Brain microvascular endothelial cell (primary cell): ENCODE data around the gene GZF1.

Experiments used
- DNase-seq: peaks from one replicate; pipeline ENCODE4 v3.0.0-alpha.2; 2020
- H3K27ac ChIP-seq: fragments of 250-450 bp; sonication (Bioruptor Pico); 2 replicates; pipeline ENCODE4 v1.5.1; 2020; ENCODE audit warnings: mild to moderate bottlenecking, moderate library complexity
- H3K27me3 ChIP-seq: fragments of 250-450 bp; sonication (Bioruptor Pico); replicated peaks from 2 replicates; pipeline ENCODE4 v1.5.1; 2020; ENCODE audit warnings: mild to moderate bottlenecking
- H3K36me3 ChIP-seq: fragments of 250-450 bp; sonication (Bioruptor Pico); replicated peaks from 2 replicates; pipeline ENCODE4 v1.5.1; 2020; ENCODE audit warnings: mild to moderate bottlenecking
- H3K4me3 ChIP-seq: 2 replicates; pipeline ENCODE4 v1.5.1; 2011; ENCODE audit warnings: low read depth, mild to moderate bottlenecking, control low read depth, low read length, moderate library complexity
- in situ Hi-C: cut with HindIII; loops from 2 replicates; pipeline ENCODE4 v1.10.0; 2017; ENCODE audit warnings: low sequenced_read_pairs, low pct_ligation_motif_present
- TF ChIP-seq, protein P1 (sequence below): IDR thresholded peaks from 2 replicates; pipeline ENCODE4 v1.5.1; 2011; ENCODE audit warnings: low read depth, mild to moderate bottlenecking, moderate library complexity, low read length, control low read depth, inconsistent platforms; ENCODE audit errors: missing control alignments

Gene GZF1

GRCh38 chr20:23419657-23419994, 57.6 kb downstream of the GZF1 start:
- TF ChIP-seq, protein P1, sequence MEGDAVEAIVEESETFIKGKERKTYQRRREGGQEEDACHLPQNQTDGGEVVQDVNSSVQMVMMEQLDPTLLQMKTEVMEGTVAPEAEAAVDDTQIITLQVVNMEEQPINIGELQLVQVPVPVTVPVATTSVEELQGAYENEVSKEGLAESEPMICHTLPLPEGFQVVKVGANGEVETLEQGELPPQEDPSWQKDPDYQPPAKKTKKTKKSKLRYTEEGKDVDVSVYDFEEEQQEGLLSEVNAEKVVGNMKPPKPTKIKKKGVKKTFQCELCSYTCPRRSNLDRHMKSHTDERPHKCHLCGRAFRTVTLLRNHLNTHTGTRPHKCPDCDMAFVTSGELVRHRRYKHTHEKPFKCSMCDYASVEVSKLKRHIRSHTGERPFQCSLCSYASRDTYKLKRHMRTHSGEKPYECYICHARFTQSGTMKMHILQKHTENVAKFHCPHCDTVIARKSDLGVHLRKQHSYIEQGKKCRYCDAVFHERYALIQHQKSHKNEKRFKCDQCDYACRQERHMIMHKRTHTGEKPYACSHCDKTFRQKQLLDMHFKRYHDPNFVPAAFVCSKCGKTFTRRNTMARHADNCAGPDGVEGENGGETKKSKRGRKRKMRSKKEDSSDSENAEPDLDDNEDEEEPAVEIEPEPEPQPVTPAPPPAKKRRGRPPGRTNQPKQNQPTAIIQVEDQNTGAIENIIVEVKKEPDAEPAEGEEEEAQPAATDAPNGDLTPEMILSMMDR: no peak
- peak overlapping the region; percentile 72 for H3K27ac ChIP-seq
- in situ Hi-C loops: no loop called here
- no peaks in the 10 kb centered on the region for H3K27me3 ChIP-seq
- peak overlapping the region; percentile 91 for H3K4me3 ChIP-seq
- no peak for DNase-seq
- no peaks in the 10 kb centered on the region for H3K36me3 ChIP-seq

GRCh38 chr20:23419995-23420901, 58.3 kb downstream of the GZF1 start:
- H3K27ac ChIP-seq: peak overlapping the region; percentile 72
- TF ChIP-seq, protein P1: no peak
- peak; percentile 47 for DNase-seq
- in situ Hi-C loops: no loop called here
- H3K4me3 ChIP-seq: peak overlapping the region; percentile 91
- H3K36me3 ChIP-seq: no peaks in the 10 kb centered on the region
- H3K27me3 ChIP-seq: no peaks in the 10 kb centered on the region

DNA sequence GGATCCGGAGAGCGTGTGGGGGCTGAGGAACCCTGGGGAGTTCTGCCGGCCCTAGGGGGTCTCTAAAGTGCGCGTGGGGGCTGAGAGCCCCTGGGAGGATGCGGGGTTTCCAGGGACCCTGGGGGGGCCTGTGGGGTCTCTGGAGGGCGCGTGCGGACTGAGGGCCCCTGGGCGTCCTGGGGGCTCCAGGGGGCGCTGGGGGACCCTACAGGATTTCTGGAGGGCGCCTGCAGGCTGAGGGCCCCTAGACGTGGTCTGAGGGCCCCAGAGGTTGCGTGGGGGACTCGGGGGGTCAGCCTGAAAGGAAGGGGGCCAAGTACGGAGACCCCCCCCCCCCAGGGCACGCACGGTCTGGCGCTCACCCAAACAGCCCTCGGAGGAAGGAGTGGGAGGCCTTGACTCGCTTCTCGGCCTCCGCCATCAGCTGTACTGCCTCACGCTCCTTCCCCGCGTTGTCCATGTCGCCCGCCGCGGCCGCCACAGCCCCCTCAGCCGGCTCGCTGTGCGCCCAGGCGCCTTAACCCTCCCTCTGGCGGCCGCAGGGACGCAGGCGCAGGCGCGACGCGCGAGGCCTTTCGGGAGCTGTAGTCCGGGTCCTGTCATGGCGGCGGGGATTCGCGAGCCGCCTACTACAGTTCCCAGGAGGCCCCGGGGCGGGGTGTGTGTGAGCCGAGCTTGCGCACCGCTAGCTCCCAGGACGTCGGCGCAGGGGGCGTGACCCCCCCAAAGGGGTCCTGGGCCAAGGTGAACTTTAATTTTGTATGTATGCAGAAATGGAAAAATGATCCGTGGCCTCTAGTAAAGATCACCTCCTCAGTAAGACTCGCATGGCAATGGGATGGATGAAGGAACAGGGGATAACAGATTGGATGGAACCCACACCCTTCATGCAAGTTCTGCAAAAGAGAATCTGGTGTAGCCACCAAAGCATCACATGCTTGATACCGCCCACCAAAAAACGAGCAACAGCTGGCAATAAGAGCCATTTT, 59.3 kb downstream of the GZF1 start, which contains the start of gene NAPB:
NAPB (minus strand) TSS at position 546 of the 989 bp plus-strand sequence; CDS start at position 460, 86 bp downstream.
- TF ChIP-seq, protein P1: peak; percentile 48
- Histone ChIP-seq H3K36me3 (no peaks in the 10 kb centered on the region), H3K4me3 (peak within 1 kb of the TSS; percentile 91), H3K27me3 (no peaks in the 10 kb centered on the region), H3K27ac (peak within 1 kb of the TSS; percentile 72)
- DNase-seq: peak; percentile 91
- in situ Hi-C loops: no loop called here
